Tibial nerve (tissue), 3 donors: ENCODE results near the gene RASSF1.

Experiments used
- POLR2A ChIP-seq, 2 donors: fragments of 450-650 bp; IDR thresholded peaks; one replicate each; pipeline ENCODE4 v1.6.1; 2017; ENCODE audit warnings: antibody characterized with exemption in 2 of 2, mild to moderate bottlenecking in 2 of 2, moderate library complexity in 2 of 2
- TF ChIP-seq, protein P1 (sequence below), 5 experiments: fragments of 200-600 bp in 3 of 5; fragments of 450-650 bp in 2 of 5; sonication (generic) in 3 of 5; IDR thresholded peaks; one replicate each; pipeline ENCODE4 v1.5.1; 2016 to 2019; ENCODE audit warnings: antibody characterized with exemption in 5 of 5, mild to moderate bottlenecking in 3 of 5, moderate library complexity in 2 of 5

DNA sequence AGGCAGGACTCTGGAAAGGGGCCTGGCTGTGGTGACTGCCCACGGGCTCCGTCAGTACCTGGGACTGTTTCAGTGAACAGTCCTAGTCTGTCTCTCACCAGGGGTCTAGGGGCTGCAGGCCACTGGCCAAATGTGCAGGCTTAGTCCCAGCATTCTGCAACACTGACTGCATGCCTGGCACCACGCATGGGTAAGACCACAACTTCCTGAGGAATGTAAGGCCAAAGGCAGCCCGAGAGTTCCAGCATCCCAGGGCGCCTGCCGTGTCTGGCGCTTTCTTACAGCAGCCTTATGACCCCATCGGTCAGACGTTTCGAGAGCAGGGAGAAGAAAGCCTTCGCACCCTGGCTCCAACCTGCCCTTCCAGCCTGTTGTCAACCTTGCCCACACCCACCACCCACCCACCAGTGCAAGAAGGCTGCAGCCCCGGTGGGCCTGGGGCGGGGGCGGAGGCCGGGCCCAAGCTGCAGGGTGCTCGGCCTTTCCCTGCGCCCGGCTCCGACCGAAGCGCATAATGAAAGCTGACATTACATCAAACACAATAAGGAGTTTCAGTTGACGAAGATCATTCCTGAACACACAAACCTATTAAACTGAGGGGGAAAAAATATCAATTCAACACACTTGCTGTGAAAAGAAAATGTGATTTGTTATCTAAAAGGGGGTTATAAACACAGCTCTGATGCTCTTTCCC lies 48.2 kb upstream of the RASSF1 start:
- TF ChIP-seq, protein P1, sequence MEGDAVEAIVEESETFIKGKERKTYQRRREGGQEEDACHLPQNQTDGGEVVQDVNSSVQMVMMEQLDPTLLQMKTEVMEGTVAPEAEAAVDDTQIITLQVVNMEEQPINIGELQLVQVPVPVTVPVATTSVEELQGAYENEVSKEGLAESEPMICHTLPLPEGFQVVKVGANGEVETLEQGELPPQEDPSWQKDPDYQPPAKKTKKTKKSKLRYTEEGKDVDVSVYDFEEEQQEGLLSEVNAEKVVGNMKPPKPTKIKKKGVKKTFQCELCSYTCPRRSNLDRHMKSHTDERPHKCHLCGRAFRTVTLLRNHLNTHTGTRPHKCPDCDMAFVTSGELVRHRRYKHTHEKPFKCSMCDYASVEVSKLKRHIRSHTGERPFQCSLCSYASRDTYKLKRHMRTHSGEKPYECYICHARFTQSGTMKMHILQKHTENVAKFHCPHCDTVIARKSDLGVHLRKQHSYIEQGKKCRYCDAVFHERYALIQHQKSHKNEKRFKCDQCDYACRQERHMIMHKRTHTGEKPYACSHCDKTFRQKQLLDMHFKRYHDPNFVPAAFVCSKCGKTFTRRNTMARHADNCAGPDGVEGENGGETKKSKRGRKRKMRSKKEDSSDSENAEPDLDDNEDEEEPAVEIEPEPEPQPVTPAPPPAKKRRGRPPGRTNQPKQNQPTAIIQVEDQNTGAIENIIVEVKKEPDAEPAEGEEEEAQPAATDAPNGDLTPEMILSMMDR (IDR thresholded peaks at IDR 0.05) = no peak
- TF ChIP-seq POLR2A (IDR thresholded peaks at IDR 0.05) = no peak
